OCI-LY3 (cell line): Measurements from ENCODE around the gene KRCC1.
"Not testable (repeated sequence)": the region's sequence is repeated elsewhere in the genome, so short reads cannot be mapped to it uniquely, and the experiment has no call there.

Experiments
- H2AFZ ChIP-seq: fragments of 200-600, 300-600 bp; shearing (Covaris generic); 2 replicates; pipeline ENCODE4 v1.6.0; 2014; ENCODE audit warnings: antibody characterized with exemption, low read depth, low read length
- H3K27ac ChIP-seq: fragments of 200-600, 300-600 bp; sonication (generic); 2 replicates; pipeline ENCODE4 v1.5.1; 2014; ENCODE audit warnings: mild to moderate bottlenecking, low read length, moderate library complexity, mixed read lengths
- H3K27me3 ChIP-seq: fragments of 200-600, 300-600 bp; sonication (generic); 2 replicates; pipeline ENCODE4 v1.6.1; 2014; ENCODE audit warnings: low read depth, low read length, mixed read lengths
- H3K36me3 ChIP-seq: fragments of 200-600, 300-600 bp; sonication (generic); replicated peaks from 2 replicates; pipeline ENCODE3; 2014; ENCODE audit warnings: low read depth, low read length, mixed read lengths
- H3K4me1 ChIP-seq: fragments of 300-600, 200-600 bp; sonication (generic); 2 replicates; pipeline ENCODE4 v1.6.1; 2014; ENCODE audit warnings: low read length, mixed read lengths
- H3K4me2 ChIP-seq: fragments of 200-600, 300-600 bp; sonication (generic); 2 replicates; pipeline ENCODE4 v1.6.1; 2014; ENCODE audit warnings: low read length, mixed read lengths
- H3K4me3 ChIP-seq: fragments of 300-600, 200-600 bp; sonication (generic); 2 replicates; pipeline ENCODE4 v1.5.1; 2014; ENCODE audit warnings: antibody characterized with exemption, mild to moderate bottlenecking, low read length, moderate library complexity
- H3K79me2 ChIP-seq: fragments of 300-600, 200-600 bp; shearing (Covaris generic); 2 replicates; pipeline ENCODE4 v1.6.1; 2014; ENCODE audit warnings: mild to moderate bottlenecking, low read length, mixed read lengths
- H3K9ac ChIP-seq: fragments of 300-600, 200-600 bp; shearing (Covaris generic); 2 replicates; pipeline ENCODE4 v1.6.0; 2014; ENCODE audit warnings: mild to moderate bottlenecking, low read length, moderate library complexity
- H3K9me3 ChIP-seq: fragments of 200-600, 300-600 bp; shearing (Covaris generic); 2 replicates; pipeline ENCODE4 v1.6.1; 2014; ENCODE audit warnings: low read length, mixed read lengths; ENCODE audit not compliant: insufficient read depth
- H4K20me1 ChIP-seq: fragments of 200-600, 300-600 bp; sonication (generic); 2 replicates; pipeline ENCODE4 v1.6.1; 2016; ENCODE audit warnings: low read length, mixed read lengths; ENCODE audit not compliant: insufficient read depth

The KRCC1 gene

DNA sequence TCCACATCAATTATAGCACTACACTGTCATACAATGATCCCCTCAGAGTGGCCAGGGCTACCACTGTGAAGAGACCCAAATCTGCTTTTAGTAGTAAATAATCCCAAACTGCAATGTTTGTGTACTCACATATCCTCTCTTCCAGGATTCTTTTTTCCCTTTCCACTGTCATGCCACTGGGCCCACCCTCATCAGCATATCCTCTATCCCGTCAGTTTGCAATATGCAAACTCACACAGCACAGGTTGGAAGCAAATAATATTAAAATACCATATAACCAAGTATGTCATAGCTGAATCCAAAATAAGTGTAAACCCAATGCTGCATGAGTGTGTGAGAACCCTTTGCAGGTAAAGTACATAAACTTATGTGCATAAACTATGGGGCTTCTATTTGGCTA lies 68.1 kb downstream of the KRCC1 start:
- H3K4me3 ChIP-seq, H3K4me1 ChIP-seq, H3K27ac ChIP-seq, H3K27me3 ChIP-seq, H3K4me2 ChIP-seq, H3K9ac ChIP-seq, H3K79me2 ChIP-seq, H3K36me3 ChIP-seq, H4K20me1 ChIP-seq, H3K9me3 ChIP-seq, H2AFZ ChIP-seq: not testable (repeated sequence)

DNA sequence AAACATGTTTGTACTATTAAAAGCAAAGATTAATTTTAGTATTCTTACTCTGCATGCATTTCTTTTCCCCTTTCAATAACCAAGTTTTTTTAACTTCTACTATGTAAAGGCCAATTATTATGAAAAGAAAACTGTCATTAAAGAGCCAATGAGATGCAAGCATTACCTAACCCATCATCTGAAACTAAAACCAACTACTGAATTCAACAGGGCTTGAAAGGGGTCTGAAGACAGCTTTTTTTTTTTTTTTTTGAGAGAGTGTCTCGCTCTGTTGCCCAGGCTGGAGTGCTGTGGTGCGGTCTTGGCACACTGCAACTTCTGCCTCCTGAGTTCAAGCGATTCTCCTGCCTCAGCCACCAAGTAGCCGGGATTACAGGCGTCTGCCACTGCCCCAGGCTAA lies 69.7 kb downstream of the KRCC1 start:
- not testable (repeated sequence) for H3K27ac ChIP-seq, H3K9ac ChIP-seq, H3K36me3 ChIP-seq, H3K9me3 ChIP-seq, H2AFZ ChIP-seq, H3K4me3 ChIP-seq, H3K4me2 ChIP-seq, H4K20me1 ChIP-seq, H3K27me3 ChIP-seq, H3K79me2 ChIP-seq, H3K4me1 ChIP-seq

DNA sequence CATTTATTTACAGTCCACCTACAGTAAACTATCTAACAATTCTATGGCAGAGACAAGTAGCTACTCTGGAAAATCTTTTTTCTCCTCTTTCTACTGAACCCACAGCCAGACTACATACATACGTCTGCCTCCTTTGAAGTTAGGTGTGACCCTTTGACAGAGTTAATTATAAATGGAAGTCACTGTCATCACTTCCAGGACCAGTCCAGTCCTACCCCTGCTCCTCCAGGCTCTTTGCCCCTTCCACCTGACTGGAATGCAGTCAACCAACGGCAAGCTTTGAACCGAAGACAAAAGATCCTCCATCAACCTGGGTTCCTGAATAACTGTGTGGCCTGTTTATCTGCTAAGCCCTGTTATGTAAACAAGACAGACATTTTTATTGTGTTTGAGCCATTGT lies 74.4 kb downstream of the KRCC1 start:
- H3K36me3 ChIP-seq, H3K27ac ChIP-seq, H3K4me1 ChIP-seq, H3K4me3 ChIP-seq, H3K4me2 ChIP-seq, H4K20me1 ChIP-seq, H3K9ac ChIP-seq, H3K9me3 ChIP-seq, H3K79me2 ChIP-seq, H3K27me3 ChIP-seq, H2AFZ ChIP-seq: not testable (repeated sequence)
